Stimulated activated CD4-positive, alpha-beta T cell treated with anti-CD3 and anti-CD28 coated beads, Interleukin-15, amount 100 ng/mL, for 48 hours (primary cell): ENCODE results near the gene STON1.
"Not testable (repeated sequence)": the region's sequence is repeated elsewhere in the genome, so short reads cannot be mapped to it uniquely, and the experiment has no call there.

Source experiments
- DNase-seq, 2 donors: peaks; one replicate each; pipeline ENCODE4 v3.0.0-alpha.2; 2020; ENCODE audit warnings: low read depth in 2 of 2

STON1 gene

GRCh38 chr2:48529194-48529593, 760 bp upstream of the STON1 start:
- DNase-seq = no peak

DNA sequence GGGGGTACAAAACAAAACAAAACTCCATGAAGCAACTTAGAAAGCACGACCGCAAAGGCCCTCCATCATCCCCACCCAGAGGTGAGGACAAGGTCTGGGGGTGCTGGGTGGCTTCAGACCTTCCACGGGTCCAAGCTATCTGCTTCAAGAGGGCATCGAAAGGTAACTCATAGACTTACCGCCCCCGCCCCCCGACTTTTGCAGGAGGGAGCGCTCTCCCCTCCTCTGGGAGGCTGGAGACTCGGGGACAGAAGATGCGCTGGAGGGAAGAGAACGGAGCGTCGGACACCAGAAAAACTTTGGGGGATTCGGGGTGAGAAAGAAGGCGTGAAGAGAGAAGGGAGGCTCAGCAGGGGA, 300 bp upstream of the STON1 start:
- DNase-seq = no peak

GRCh38 chr2:48531141-48531648, 1.2 kb downstream of the STON1 start:
- no peak for DNase-seq

GRCh38 chr2:48532174-48532573, 2.2 kb downstream of the STON1 start:
- no peak for DNase-seq

- no peak for DNase-seq
Observed at GRCh38 chr2:48532824-48533223, 2.9 kb downstream of the STON1 start.

DNA sequence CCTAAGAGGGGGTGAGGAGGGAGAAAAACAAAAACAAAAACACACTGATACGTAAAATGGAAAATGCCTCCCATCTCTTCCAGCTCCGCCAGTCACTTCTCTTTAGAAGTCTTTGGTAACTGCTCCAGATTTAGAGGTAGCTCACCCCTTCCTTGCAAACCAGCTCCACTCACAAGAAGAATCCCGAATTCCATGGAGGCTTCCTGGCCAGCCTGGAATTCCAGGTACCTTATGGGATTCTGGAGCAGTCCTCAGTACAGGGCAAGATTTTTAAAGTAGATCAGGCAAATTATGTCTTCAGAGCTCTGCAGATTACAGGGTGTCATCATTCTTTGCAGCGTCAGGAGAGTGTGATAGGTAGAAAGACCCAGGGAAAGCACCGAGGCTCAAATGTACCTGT, 4.8 kb downstream of the STON1 start:
- no peak for DNase-seq

GRCh38 chr2:48540237-48540935, 10.4 kb downstream of the STON1 start:
- no peak for DNase-seq

GRCh38 chr2:48541666-48542389, 11.9 kb downstream of the STON1 start:
- DNase-seq = no peak

DNA sequence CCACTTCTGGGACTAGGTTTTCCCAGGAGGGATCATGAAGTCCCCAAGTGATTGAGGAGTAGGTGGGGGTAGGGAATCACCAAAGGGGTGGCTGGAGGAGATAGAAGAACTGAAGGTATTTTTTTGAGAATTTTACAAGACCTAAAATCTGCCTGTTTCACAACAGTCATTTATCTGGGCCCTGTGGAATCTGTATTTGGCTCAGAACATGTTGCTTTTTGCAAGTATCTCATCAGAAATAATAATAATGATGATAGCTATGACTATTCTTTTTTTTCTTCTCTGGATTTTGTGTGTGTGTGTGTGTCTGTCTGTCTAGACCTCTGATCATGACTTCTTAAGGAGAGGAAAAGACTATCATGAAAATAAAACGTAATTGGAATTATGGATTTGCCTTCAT, 13.9 kb downstream of the STON1 start:
- no peak for DNase-seq

GRCh38 chr2:48545244-48545643, 15.3 kb downstream of the STON1 start:
- no peak for DNase-seq

- DNase-seq = no peak
Observed at GRCh38 chr2:48548840-48549239, 18.9 kb downstream of the STON1 start.

DNA sequence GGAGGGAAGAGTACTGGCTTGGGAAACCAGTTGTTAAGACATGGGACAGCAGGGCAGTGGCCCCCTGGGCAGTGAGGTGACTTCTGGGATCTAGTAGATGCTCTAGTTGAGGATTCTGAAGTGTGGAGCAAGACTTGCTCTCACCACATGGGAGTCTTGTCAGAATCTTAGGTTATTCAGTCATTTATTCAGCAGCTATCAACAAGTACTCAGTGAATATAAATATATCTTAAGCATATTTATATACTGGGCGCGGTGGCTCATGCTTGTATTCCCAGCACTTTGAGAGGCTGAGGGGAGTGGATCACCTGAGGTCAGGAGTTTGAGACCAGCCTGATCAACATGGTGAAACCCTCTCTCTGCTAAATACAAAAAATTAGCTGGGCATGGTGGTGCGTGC, 20.0 kb downstream of the STON1 start:
- DNase-seq = no peak

DNA sequence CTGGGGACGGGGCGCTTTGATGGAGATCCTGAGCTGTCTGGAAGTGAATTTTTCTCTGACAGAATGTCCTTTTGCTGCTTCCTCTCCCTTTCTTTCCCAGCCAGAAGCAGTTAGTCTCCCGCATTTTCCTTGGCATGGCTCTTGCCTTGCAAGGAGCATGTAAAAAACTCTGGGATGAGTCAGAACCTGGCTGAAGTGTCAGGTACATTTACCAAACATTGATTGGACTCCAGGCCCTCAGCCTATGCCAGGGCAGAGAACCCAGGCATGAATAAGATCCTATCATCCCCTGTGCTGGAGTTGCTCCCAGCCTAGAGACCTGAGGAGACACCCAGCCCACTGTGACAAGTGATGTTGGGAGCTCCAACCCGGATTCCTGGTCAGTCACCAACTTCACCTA, 21.6 kb downstream of the STON1 start:
- DNase-seq = no peak

DNA sequence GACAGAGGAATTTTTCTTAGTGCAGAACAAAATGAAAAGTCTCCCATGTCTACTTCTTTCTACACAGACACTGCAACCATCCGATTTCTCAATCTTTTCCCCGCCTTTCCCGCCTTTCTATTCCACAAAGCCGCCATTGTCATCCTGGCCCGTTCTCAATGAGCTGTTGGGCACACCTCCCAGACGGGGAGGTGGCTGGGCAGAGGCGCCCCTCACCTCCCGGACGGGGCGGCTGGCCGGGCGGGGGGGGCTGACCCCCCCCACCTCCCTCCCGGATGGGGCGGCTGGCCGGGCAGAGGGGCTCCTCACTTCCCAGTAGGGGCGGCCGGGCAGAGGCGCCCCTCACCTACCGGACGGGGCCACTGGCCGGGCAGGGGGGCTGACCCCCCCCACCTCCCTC, 25.1 kb downstream of the STON1 start:
- not testable (repeated sequence) for DNase-seq

DNA sequence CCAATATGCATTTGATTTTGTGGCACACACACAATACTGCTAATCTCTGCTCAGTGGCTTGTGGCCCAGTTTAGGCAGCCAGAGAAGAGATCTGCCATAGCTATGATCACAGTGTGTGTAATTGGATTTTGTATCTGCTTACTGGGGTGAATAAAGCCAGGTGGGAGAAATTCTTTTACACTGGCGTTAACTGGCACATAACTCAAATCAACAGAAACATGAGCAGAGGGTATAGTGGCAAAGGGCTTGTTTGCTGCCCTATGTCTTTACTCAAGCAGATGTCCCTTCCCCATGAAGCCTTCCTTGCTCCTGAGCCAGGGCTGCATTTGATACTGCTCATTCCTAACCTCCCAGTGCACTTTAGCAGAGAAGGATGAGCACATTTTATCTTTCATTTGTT, 28.5 kb downstream of the STON1 start:
- no peak for DNase-seq

DNA sequence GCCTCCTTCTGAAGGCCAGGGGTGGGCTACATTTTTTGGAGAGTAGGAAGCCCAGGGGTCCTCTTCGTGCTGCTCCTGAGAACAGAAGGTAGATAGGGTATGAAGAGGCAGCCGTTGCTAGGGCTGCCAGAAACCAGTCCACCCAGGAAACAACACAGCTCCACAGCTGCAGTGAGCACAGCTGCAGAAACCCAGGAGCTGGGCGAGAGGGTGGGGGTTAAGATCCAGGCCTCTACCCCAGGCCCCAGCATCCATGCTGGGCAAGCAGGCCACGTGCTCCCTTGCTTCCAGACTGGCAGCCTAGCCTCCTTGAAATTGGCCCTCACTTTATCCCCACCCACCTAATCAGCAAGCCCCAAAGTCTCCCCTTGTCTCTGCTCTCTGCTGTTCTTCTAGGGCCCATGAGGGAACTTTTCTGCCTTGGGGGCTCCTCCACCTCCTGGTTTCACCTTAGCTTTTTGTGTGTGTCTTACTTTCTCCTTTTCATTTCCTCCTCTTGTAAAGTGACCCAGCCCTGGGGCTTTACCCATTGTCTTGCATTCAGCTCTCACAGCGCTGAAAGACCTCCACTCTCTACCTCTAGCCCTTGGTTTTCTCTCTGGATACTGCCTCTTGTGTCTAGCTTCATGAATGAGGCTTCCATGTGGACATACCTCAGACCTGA, 30.7 kb downstream of the STON1 start:
- DNase-seq = no peak

DNA sequence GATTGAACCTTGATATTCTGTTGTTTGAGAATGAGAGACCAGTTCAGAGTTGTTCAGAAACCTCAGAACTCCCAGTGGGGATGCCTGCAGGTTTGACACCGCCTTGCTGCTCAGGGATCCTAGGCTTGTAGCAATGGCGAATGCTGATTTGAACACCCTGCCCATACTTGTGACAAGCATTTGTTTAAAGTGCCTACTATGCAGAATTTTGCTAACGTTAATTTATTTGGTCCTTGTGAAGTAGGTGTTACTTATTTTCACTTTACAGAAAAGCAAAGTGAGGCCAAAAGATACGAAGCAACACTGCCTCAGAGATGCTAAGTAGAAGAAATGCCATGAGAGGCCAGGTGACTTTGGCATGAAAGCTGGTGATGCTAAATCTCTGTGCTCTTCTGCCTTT, 32.3 kb downstream of the STON1 start:
- no peak for DNase-seq

- no peak for DNase-seq
Observed at GRCh38 chr2:48566592-48567310, 36.8 kb downstream of the STON1 start.

GRCh38 chr2:48567671-48568070, 37.7 kb downstream of the STON1 start:
- no peak for DNase-seq

DNA sequence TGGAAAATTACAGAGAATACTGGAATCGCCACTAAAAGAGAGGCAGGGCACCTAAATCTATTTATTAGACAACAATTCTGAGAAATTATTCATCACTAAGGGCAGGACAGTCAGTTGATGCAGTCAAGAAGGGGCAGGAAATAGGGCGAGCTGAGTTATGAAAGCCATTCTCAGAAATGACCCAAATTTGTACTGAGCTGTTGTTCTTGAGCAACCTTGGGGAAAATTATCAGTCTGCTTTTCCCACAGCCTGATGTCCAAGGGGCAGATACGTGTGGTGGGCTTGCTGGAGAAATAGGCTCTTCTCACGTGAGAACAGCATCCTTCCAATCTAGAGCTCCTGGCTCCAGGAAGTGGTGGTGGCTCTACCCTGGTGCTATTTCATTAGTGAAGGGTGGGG, 38.6 kb downstream of the STON1 start:
- DNase-seq = no peak

- DNase-seq = no peak
Observed at GRCh38 chr2:48569433-48569832, 39.5 kb downstream of the STON1 start.

DNA sequence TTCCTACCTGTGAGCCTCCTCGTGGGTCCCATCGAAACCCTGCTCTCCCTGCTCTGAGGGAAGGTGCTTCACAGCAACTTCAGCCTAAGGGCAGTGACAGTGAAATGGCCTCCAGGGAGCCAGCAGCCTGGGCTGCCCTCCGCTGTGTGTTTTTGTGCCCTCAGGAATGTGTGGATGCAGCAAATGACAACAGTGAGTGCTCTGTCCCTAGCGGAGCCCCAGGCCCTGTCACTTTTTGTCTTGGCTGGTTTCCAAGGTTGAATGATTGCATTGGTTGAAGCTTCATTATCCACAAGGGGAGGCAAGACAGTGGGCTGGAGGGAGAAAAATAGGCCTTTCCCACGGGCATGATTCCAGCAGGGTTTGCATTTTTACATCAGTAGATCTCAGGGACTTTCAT, 42.9 kb downstream of the STON1 start:
- DNase-seq = no peak
